ENCODE results near the gene SOBP. TPM values are rescaled to one million over a fixed set of nuclear protein-coding genes. Genes with fewer than 3 reads are reported as not detected.
A peak's percentile ranks its signal among the peaks of the same experiment; 100 is the strongest.

SOBP gene
- total RNA-seq, 4 donors from 2014 or later = 3.8 to 32.5 (median 19.4) TPM

GRCh38 chr6:107536180-107536961 is 46.5 kb downstream of the SOBP start:
- H3K4me1 ChIP-seq = peaks cover 23 to 24% of the 10 kb centered on the region in 2 donors
- intact Hi-C loops (cut with DNase I; ENCODE audit: low total_unique reads) = no loop called here
- no peak overlapping the region for H3K27ac ChIP-seq
- ATAC-seq (no peak), DNase-seq (no peak)
- H3K4me3 ChIP-seq = no peak overlapping the region
- in situ Hi-C loops (cut with MboI; ENCODE audit: low sequenced_read_pairs in 4 of 4) = no loop called here
- no peaks in the 10 kb centered on the region for H3K9me3 ChIP-seq
- H3K27me3 ChIP-seq = no peaks in the 10 kb centered on the region
- TF ChIP-seq POLR2A (IDR thresholded peaks at IDR 0.05) = no peak
- peaks cover 0 to 7% of the 10 kb centered on the region in 2 donors for H3K36me3 ChIP-seq

- Histone ChIP-seq H3K27me3 (no peaks in the 10 kb centered on the region), H3K4me1 (peaks cover 32 to 36% of the 10 kb centered on the region in 2 donors), H3K36me3 (peaks cover 0 to 7% of the 10 kb centered on the region in 2 donors), H3K4me3 (no peak overlapping the region), H3K27ac (no peak overlapping the region), H3K9me3 (no peaks in the 10 kb centered on the region)
- intact Hi-C loops (cut with DNase I; ENCODE audit: low total_unique reads) (no loop called here), in situ Hi-C loops (cut with MboI; ENCODE audit: low sequenced_read_pairs in 4 of 4) (no loop called here)
- no peak for TF ChIP-seq CTCF (IDR thresholded peaks at IDR 0.05 in 4 of 5, conservative IDR thresholded peaks at IDR 0.05 in 1 of 5)
- TF ChIP-seq POLR2A (IDR thresholded peaks at IDR 0.05) = no peak
- ATAC-seq = no peak
- no peak for DNase-seq
Observed at GRCh38 chr6:107537559-107537958, 47.6 kb downstream of the SOBP start.

- in situ Hi-C loops (cut with MboI; ENCODE audit: low sequenced_read_pairs in 4 of 4) (no loop called here), intact Hi-C loops (cut with DNase I; ENCODE audit: low total_unique reads) (no loop called here)
- ATAC-seq (no peak), DNase-seq (no peak)
- Histone ChIP-seq H3K4me1 (peaks cover 41 to 44% of the 10 kb centered on the region in 2 donors), H3K27me3 (no peaks in the 10 kb centered on the region), H3K4me3 (no peak overlapping the region), H3K36me3 (peaks cover 0 to under 1% of the 10 kb centered on the region in 2 donors), H3K9me3 (no peaks in the 10 kb centered on the region), H3K27ac (no peak overlapping the region)
- TF ChIP-seq POLR2A (IDR thresholded peaks at IDR 0.05) = no peak
- TF ChIP-seq CTCF (IDR thresholded peaks at IDR 0.05 in 4 of 5, conservative IDR thresholded peaks at IDR 0.05 in 1 of 5) = no peak
Observed at GRCh38 chr6:107538856-107539387, 49.0 kb downstream of the SOBP start.

- TF ChIP-seq CTCF (IDR thresholded peaks at IDR 0.05 in 4 of 5, conservative IDR thresholded peaks at IDR 0.05 in 1 of 5) (no peak), POLR2A (IDR thresholded peaks at IDR 0.05) (no peak)
- Histone ChIP-seq H3K27me3 (no peaks in the 10 kb centered on the region), H3K9me3 (no peaks in the 10 kb centered on the region), H3K4me3 (no peak overlapping the region), H3K36me3 (no peaks in the 10 kb centered on the region), H3K27ac (peak overlapping the region in 2 of 4 donors; percentile 8), H3K4me1 (peaks cover 41 to 44% of the 10 kb centered on the region in 2 donors)
- in situ Hi-C loops (cut with MboI; ENCODE audit: low sequenced_read_pairs in 4 of 4) (no loop called here), intact Hi-C loops (cut with DNase I; ENCODE audit: low total_unique reads) (no loop called here)
- ATAC-seq (peak; percentile 67 to 73), DNase-seq (no peak)
Observed at GRCh38 chr6:107539409-107539808, 49.5 kb downstream of the SOBP start.

- H3K27me3 ChIP-seq = no peaks in the 10 kb centered on the region
- DNase-seq (no peak), ATAC-seq (no peak)
- H3K27ac ChIP-seq = peak overlapping the region in 2 of 4 donors; percentile 8
- TF ChIP-seq POLR2A (IDR thresholded peaks at IDR 0.05) (no peak), CTCF (IDR thresholded peaks at IDR 0.05 in 4 of 5, conservative IDR thresholded peaks at IDR 0.05 in 1 of 5) (no peak)
- H3K4me3 ChIP-seq = no peak overlapping the region
- H3K36me3 ChIP-seq = no peaks in the 10 kb centered on the region
- H3K4me1 ChIP-seq = peaks cover 41% of the 10 kb centered on the region in 2 donors
- no peaks in the 10 kb centered on the region for H3K9me3 ChIP-seq
- intact Hi-C loops (cut with DNase I; ENCODE audit: low total_unique reads) (loop anchor here (5.0 kb wide), 1 partner anchor 48 kb away; the partner anchor contains the start of gene SOBP), in situ Hi-C loops (cut with MboI; ENCODE audit: low sequenced_read_pairs in 4 of 4) (no loop called here)
Observed at GRCh38 chr6:107539849-107540464, 50.0 kb downstream of the SOBP start.

Data from gastrocnemius medialis (tissue), 4 donors.